Activated naive CD8-positive, alpha-beta T cell treated with anti-CD3 and anti-CD28 coated beads, Interleukin-2, amount 50 U/mL, for 24 hours (primary cell): Measurements from ENCODE around the gene BLMH.

ENCODE experiments used
- ATAC-seq: fragments of 150-1000 bp; cut with Tn5 transposase; one replicate; pipeline ENCODE4 v1.10.0; 2021
- DNase-seq: peaks from one replicate; pipeline ENCODE4 v3.0.0; 2021
- H3K27ac Mint-ChIP-seq: one replicate; pipeline ENCODE4 v1.8.0; 2021; ENCODE audit warnings: mild to moderate bottlenecking, mixed read lengths
- H3K27me3 Mint-ChIP-seq: one replicate; pipeline ENCODE4 v1.8.0; 2021; ENCODE audit warnings: mixed read lengths
- H3K36me3 Mint-ChIP-seq: one replicate; pipeline ENCODE4 v1.8.0; 2021; ENCODE audit warnings: low read depth, mixed read lengths
- H3K4me1 Mint-ChIP-seq: one replicate; pipeline ENCODE4 v1.8.0; 2021; ENCODE audit warnings: mixed read lengths
- H3K4me3 Mint-ChIP-seq: one replicate; pipeline ENCODE4 v1.8.0; 2021; ENCODE audit warnings: mild to moderate bottlenecking, moderate library complexity, mixed read lengths
- H3K9me3 Mint-ChIP-seq: one replicate; pipeline ENCODE4 v1.8.0; 2021; ENCODE audit warnings: mixed read lengths

The BLMH gene

GRCh38 chr17:30290696-30291542, 825 bp downstream of the BLMH start:
- H3K27me3 Mint-ChIP-seq, result no peaks in the 10 kb centered on the region
- DNase-seq, result peak; percentile 48

GRCh38 chr17:30290077-30290476, 1.7 kb downstream of the BLMH start:
- DNase-seq (no peak), ATAC-seq (no peak)
- Mint-ChIP-seq H3K27ac (peak overlapping the region; percentile 95), H3K4me3 (peak overlapping the region; percentile 95), H3K4me1 (peaks cover 9% of the 10 kb centered on the region), H3K36me3 (peaks cover 40% of the 10 kb centered on the region), H3K27me3 (no peaks in the 10 kb centered on the region), H3K9me3 (no peaks in the 10 kb centered on the region)

More at GRCh38 chr17:30290696-30291542, 825 bp downstream of the BLMH start:
- H3K36me3 Mint-ChIP-seq, result peaks cover 32% of the 10 kb centered on the region
- peak; percentile 62 for ATAC-seq
- H3K4me3 Mint-ChIP-seq, result peak overlapping the region; percentile 95
- peak overlapping the region; percentile 95 for H3K27ac Mint-ChIP-seq
- peaks cover 9% of the 10 kb centered on the region for H3K4me1 Mint-ChIP-seq
- no peaks in the 10 kb centered on the region for H3K9me3 Mint-ChIP-seq

- DNase-seq (no peak), ATAC-seq (no peak)
- H3K36me3 Mint-ChIP-seq, result peaks cover 55% of the 10 kb centered on the region
- no peaks in the 10 kb centered on the region for H3K9me3 Mint-ChIP-seq
- H3K27ac Mint-ChIP-seq, result no peak overlapping the region
- H3K4me1 Mint-ChIP-seq, result no peaks in the 10 kb centered on the region
- H3K27me3 Mint-ChIP-seq, result no peaks in the 10 kb centered on the region
- no peak overlapping the region for H3K4me3 Mint-ChIP-seq
Measured at GRCh38 chr17:30279156-30279555, 12.6 kb downstream of the BLMH start.

- Mint-ChIP-seq H3K9me3 (no peaks in the 10 kb centered on the region), H3K4me1 (no peaks in the 10 kb centered on the region), H3K4me3 (no peak overlapping the region), H3K27ac (no peak overlapping the region), H3K36me3 (peaks cover 55% of the 10 kb centered on the region), H3K27me3 (no peaks in the 10 kb centered on the region)
- ATAC-seq (no peak), DNase-seq (no peak)
Measured at GRCh38 chr17:30278032-30278431, 13.7 kb downstream of the BLMH start.

GRCh38 chr17:30275911-30276310, 15.8 kb downstream of the BLMH start:
- peaks cover 4% of the 10 kb centered on the region for H3K4me1 Mint-ChIP-seq
- H3K9me3 Mint-ChIP-seq, result no peaks in the 10 kb centered on the region
- no peak overlapping the region for H3K27ac Mint-ChIP-seq
- peaks cover 60% of the 10 kb centered on the region for H3K36me3 Mint-ChIP-seq
- H3K27me3 Mint-ChIP-seq, result no peaks in the 10 kb centered on the region
- DNase-seq (no peak), ATAC-seq (no peak)
- no peak overlapping the region for H3K4me3 Mint-ChIP-seq

- DNase-seq (no peak), ATAC-seq (no peak)
- no peaks in the 10 kb centered on the region for H3K27me3 Mint-ChIP-seq
- no peak overlapping the region for H3K27ac Mint-ChIP-seq
- H3K36me3 Mint-ChIP-seq, result peaks cover 61% of the 10 kb centered on the region
- H3K4me3 Mint-ChIP-seq, result no peak overlapping the region
- H3K9me3 Mint-ChIP-seq, result no peaks in the 10 kb centered on the region
- peaks cover 5% of the 10 kb centered on the region for H3K4me1 Mint-ChIP-seq
Measured at GRCh38 chr17:30274887-30275286, 16.9 kb downstream of the BLMH start.

GRCh38 chr17:30273373-30273772, 18.4 kb downstream of the BLMH start:
- no peak overlapping the region for H3K4me3 Mint-ChIP-seq
- no peaks in the 10 kb centered on the region for H3K9me3 Mint-ChIP-seq
- H3K36me3 Mint-ChIP-seq, result peaks cover 60% of the 10 kb centered on the region
- H3K27me3 Mint-ChIP-seq, result no peaks in the 10 kb centered on the region
- no peak for ATAC-seq
- DNase-seq, result no peak
- peaks cover 5% of the 10 kb centered on the region for H3K4me1 Mint-ChIP-seq
- no peak overlapping the region for H3K27ac Mint-ChIP-seq

GRCh38 chr17:30271102-30271501, 20.6 kb downstream of the BLMH start:
- DNase-seq, result no peak
- H3K27me3 Mint-ChIP-seq, result no peaks in the 10 kb centered on the region
- no peaks in the 10 kb centered on the region for H3K9me3 Mint-ChIP-seq
- peaks cover 5% of the 10 kb centered on the region for H3K4me1 Mint-ChIP-seq
- peak; percentile 69 for ATAC-seq
- H3K4me3 Mint-ChIP-seq, result no peak overlapping the region
- H3K36me3 Mint-ChIP-seq, result peaks cover 71% of the 10 kb centered on the region
- no peak overlapping the region for H3K27ac Mint-ChIP-seq

GRCh38 chr17:30267625-30268024, 24.1 kb downstream of the BLMH start:
- Mint-ChIP-seq H3K4me3 (no peak overlapping the region), H3K9me3 (no peaks in the 10 kb centered on the region), H3K27ac (no peak overlapping the region), H3K4me1 (peaks cover 5% of the 10 kb centered on the region), H3K27me3 (no peaks in the 10 kb centered on the region), H3K36me3 (peaks cover 75% of the 10 kb centered on the region)
- no peak for DNase-seq
- ATAC-seq, result no peak

GRCh38 chr17:30263552-30264333, 28.0 kb downstream of the BLMH start:
- no peaks in the 10 kb centered on the region for H3K27me3 Mint-ChIP-seq
- H3K27ac Mint-ChIP-seq, result no peak overlapping the region
- DNase-seq, result no peak
- peaks cover 4% of the 10 kb centered on the region for H3K4me1 Mint-ChIP-seq
- H3K9me3 Mint-ChIP-seq, result no peaks in the 10 kb centered on the region
- ATAC-seq, result no peak
- no peak overlapping the region for H3K4me3 Mint-ChIP-seq
- H3K36me3 Mint-ChIP-seq, result peaks cover 72% of the 10 kb centered on the region

- H3K27me3 Mint-ChIP-seq, result no peaks in the 10 kb centered on the region
- peaks cover 9% of the 10 kb centered on the region for H3K4me1 Mint-ChIP-seq
- H3K36me3 Mint-ChIP-seq, result peaks cover 50% of the 10 kb centered on the region
- H3K27ac Mint-ChIP-seq, result no peak overlapping the region
- H3K9me3 Mint-ChIP-seq, result no peaks in the 10 kb centered on the region
- ATAC-seq, result no peak
- no peak for DNase-seq
- no peak overlapping the region for H3K4me3 Mint-ChIP-seq
Measured at GRCh38 chr17:30256756-30257506, 34.8 kb downstream of the BLMH start.

GRCh38 chr17:30254150-30254549, 37.6 kb downstream of the BLMH start:
- H3K4me1 Mint-ChIP-seq, result peaks cover 7% of the 10 kb centered on the region
- peaks cover 46% of the 10 kb centered on the region for H3K36me3 Mint-ChIP-seq
- no peak for ATAC-seq
- DNase-seq, result no peak
- H3K9me3 Mint-ChIP-seq, result no peaks in the 10 kb centered on the region
- no peak overlapping the region for H3K4me3 Mint-ChIP-seq
- no peaks in the 10 kb centered on the region for H3K27me3 Mint-ChIP-seq
- no peak overlapping the region for H3K27ac Mint-ChIP-seq

GRCh38 chr17:30253312-30253711, 38.4 kb downstream of the BLMH start:
- H3K36me3 Mint-ChIP-seq, result peaks cover 45% of the 10 kb centered on the region
- no peaks in the 10 kb centered on the region for H3K27me3 Mint-ChIP-seq
- H3K4me1 Mint-ChIP-seq, result peaks cover 4% of the 10 kb centered on the region
- no peak overlapping the region for H3K4me3 Mint-ChIP-seq
- H3K9me3 Mint-ChIP-seq, result no peaks in the 10 kb centered on the region
- H3K27ac Mint-ChIP-seq, result no peak overlapping the region
- DNase-seq (no peak), ATAC-seq (no peak)

GRCh38 chr17:30251931-30252330, 39.8 kb downstream of the BLMH start:
- no peak for ATAC-seq
- peaks cover 50% of the 10 kb centered on the region for H3K36me3 Mint-ChIP-seq
- no peaks in the 10 kb centered on the region for H3K4me1 Mint-ChIP-seq
- no peaks in the 10 kb centered on the region for H3K27me3 Mint-ChIP-seq
- H3K27ac Mint-ChIP-seq, result no peak overlapping the region
- H3K9me3 Mint-ChIP-seq, result no peaks in the 10 kb centered on the region
- no peak for DNase-seq
- no peak overlapping the region for H3K4me3 Mint-ChIP-seq
